ENCODE results near the gene CD300LF. TPM values are rescaled to one million over a fixed set of nuclear protein-coding genes. Genes with fewer than 3 reads are reported as not detected.

The CD300LF gene
- total RNA-seq, 1 donor from 2014 or later, result not detected

GRCh38 chr17:74745548-74746177 lies 32.9 kb upstream of the CD300LF start:
- H3K27me3 ChIP-seq (ENCODE audit: control insufficient read depth, insufficient read depth, low read length), result peaks cover 3% of the 10 kb centered on the region
- TF ChIP-seq CTCF (IDR thresholded peaks at IDR 0.05; ENCODE audit: insufficient read depth, low read length, poor library complexity, severe bottlenecking), result no peak
- no peak for DNase-seq (ENCODE audit: low read depth)
- no peaks in the 10 kb centered on the region for H3K36me3 ChIP-seq (ENCODE audit: control insufficient read depth, insufficient read depth, low read length)
- H3K4me3 ChIP-seq (ENCODE audit: low read depth, low read length), result no peak overlapping the region

DNA sequence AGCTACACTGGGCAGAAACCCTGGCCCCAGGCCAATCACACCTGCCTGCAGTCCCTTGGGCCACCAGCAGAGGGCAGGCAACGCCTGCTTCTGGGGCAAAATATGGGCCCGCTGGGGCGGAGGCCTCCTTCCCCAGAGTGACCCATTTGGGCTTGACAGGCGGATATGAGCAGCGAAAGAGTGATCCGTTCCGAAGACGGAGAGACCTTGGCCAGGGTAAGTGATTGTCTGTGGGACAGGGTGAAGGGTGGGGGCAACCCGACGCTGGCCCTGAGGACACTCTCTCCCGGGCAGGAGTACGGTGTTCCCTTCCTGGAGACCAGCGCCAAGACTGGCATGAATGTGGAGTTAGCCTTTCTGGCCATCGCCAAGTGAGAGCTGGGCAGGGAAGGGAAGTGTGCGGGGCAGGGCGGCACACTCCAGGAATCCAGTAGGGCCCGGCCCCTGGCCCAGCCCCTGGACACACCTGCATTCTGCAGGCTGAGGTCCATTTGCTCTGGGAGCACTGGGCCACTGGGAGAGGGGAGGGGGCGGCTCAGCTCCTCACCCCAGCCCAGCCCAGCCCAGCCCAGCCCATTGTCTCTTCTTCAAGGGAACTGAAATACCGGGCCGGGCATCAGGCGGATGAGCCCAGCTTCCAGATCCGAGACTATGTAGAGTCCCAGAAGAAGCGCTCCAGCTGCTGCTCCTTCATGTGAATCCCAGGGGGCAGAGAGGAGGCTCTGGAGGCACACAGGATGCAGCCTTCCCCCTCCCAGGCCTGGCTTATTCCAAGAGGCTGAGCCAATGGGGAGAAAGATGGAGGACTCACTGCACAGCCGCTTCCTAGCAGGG lies 32.2 kb upstream of the CD300LF start:
- peak; percentile 99 for TF ChIP-seq CTCF (IDR thresholded peaks at IDR 0.05; ENCODE audit: insufficient read depth, low read length, poor library complexity, severe bottlenecking)

GRCh38 chr17:74744349-74744713 lies 31.6 kb upstream of the CD300LF start:
- no peak for TF ChIP-seq CTCF (IDR thresholded peaks at IDR 0.05; ENCODE audit: insufficient read depth, low read length, poor library complexity, severe bottlenecking)
- no peaks in the 10 kb centered on the region for H3K36me3 ChIP-seq (ENCODE audit: control insufficient read depth, insufficient read depth, low read length)
- no peak overlapping the region for H3K4me3 ChIP-seq (ENCODE audit: low read depth, low read length)
- no peak for DNase-seq (ENCODE audit: low read depth)
- peaks cover 5% of the 10 kb centered on the region for H3K27me3 ChIP-seq (ENCODE audit: control insufficient read depth, insufficient read depth, low read length)

More for the DNA sequence above, 32.2 kb upstream of the CD300LF start:
- no peaks in the 10 kb centered on the region for H3K36me3 ChIP-seq (ENCODE audit: control insufficient read depth, insufficient read depth, low read length)
- peaks cover 5% of the 10 kb centered on the region for H3K27me3 ChIP-seq (ENCODE audit: control insufficient read depth, insufficient read depth, low read length)
- no peak overlapping the region for H3K4me3 ChIP-seq (ENCODE audit: low read depth, low read length)
- DNase-seq (ENCODE audit: low read depth), result no peak

GRCh38 chr17:74743755-74744154 lies 31.0 kb upstream of the CD300LF start:
- no peak for DNase-seq (ENCODE audit: low read depth)
- no peak overlapping the region for H3K4me3 ChIP-seq (ENCODE audit: low read depth, low read length)
- no peak for TF ChIP-seq CTCF (IDR thresholded peaks at IDR 0.05; ENCODE audit: insufficient read depth, low read length, poor library complexity, severe bottlenecking)
- no peaks in the 10 kb centered on the region for H3K36me3 ChIP-seq (ENCODE audit: control insufficient read depth, insufficient read depth, low read length)
- H3K27me3 ChIP-seq (ENCODE audit: control insufficient read depth, insufficient read depth, low read length), result peaks cover 10% of the 10 kb centered on the region

- TF ChIP-seq CTCF (IDR thresholded peaks at IDR 0.05; ENCODE audit: insufficient read depth, low read length, poor library complexity, severe bottlenecking), result no peak
- no peaks in the 10 kb centered on the region for H3K36me3 ChIP-seq (ENCODE audit: control insufficient read depth, insufficient read depth, low read length)
- no peak for DNase-seq (ENCODE audit: low read depth)
- no peak overlapping the region for H3K4me3 ChIP-seq (ENCODE audit: low read depth, low read length)
- H3K27me3 ChIP-seq (ENCODE audit: control insufficient read depth, insufficient read depth, low read length), result peaks cover 17% of the 10 kb centered on the region
These were observed 30.3 kb upstream of the CD300LF start for GRCh38 chr17:74742978-74743545.

Measured in kidney epithelial cell (primary cell).